Fibroblast of upper back skin (primary cell): ENCODE results near the gene TNFSF9.
A peak's percentile ranks its signal among the peaks of the same experiment; 100 is the strongest.

Source experiments
- DNase-seq: peaks from one replicate; pipeline ENCODE4 v3.0.0-alpha.2; 2013

Gene TNFSF9, protein sequence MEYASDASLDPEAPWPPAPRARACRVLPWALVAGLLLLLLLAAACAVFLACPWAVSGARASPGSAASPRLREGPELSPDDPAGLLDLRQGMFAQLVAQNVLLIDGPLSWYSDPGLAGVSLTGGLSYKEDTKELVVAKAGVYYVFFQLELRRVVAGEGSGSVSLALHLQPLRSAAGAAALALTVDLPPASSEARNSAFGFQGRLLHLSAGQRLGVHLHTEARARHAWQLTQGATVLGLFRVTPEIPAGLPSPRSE

DNA sequence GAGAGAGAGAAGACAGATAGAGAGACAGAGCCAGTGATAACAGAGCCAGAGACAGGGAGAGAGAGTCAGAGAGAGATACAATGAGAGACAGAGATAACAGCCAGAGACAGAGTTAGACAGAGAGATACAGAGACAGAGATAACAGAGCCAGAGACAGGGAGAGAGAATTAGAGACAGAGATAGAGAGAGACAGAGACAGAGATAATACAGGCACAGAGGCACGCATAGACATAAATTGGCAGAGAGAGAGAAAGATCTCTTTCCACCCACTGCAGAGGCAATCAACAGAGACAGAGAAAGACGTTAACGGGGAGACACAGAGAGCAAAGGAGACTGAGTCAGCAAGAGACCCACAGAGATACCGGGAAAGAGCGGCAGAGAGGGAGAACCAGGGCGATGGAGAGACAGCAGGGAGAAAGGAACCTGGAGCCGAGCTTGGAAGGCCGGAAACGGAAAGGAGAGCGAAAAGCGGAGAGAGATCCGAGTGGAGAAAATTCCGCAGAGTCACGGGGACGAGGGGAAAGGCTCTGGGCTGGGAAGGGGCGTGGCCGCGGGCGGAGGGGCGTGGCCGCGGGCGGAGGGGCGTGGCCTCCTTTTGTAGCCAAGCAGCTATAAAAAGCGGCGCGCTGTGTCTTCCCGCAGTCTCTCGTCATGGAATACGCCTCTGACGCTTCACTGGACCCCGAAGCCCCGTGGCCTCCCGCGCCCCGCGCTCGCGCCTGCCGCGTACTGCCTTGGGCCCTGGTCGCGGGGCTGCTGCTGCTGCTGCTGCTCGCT, at the start of gene TNFSF9:
TSS of gene TNFSF9 (plus strand) at position 641 of the 777 bp plus-strand sequence. CDS start at position 652, 11 bp downstream.
- peak; percentile 87 for DNase-seq

DNA sequence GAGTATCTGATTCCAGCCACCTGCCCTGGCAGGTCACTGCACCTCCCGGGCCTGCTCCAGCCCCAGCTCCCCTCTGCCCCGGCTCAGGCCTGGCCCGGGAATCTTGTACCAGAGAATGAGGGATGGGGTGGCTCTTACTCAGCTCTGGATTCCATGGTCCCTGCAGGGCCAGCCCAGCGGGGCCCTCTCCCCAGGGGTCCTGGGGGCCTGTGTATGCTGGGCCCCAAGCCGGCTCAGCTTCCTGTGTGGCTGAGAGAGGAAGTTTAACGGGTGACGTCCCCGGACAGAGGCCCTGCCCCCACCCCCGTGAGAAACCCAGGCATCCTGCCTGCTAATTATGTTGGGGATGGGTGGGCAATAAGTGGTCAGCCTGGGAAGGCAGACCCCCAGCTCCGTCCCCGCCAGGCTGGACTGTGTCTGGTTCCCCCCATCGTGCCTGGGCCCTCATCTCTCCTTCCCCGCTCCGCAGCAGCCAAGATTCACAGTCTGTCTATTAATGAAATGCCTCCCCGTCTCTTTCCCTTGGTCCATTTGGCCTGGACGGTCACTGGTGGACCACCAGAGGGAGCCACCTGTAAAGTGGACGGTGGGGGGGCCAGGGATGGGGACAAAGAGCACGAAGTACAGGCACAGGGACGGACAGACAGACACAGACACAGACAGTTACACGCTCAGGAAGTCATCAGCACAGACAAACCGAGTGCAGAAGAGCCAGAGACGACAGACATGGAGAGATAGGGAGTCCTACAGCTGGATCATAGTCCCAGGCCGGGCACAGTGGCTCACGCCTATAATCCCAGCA, 49.1 kb upstream of the TNFSF9 start, which contains the start of gene DENND1C:
TSS of gene DENND1C (minus strand) at position 247 of the 802 bp plus-strand sequence. CDS start at position 155, 92 bp downstream.
- no peak for DNase-seq

DNA sequence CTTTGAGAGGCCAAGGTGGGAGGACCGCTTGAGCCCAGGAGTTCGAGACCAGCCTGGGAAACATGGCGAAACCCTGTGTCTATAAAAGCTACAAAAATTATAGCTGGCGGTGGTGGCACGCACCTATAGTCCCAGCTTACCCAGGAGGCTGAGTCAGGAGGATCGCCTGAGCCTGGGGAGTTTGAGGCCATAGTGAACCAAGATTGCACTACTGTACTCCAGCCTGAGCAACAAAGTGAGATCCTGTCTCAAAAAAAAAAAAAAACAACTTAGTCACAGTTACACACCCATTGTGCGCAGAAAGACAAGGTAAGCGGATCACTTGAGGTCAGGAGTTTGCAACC, 48.5 kb upstream of the TNFSF9 start:
- no peak for DNase-seq

DNA sequence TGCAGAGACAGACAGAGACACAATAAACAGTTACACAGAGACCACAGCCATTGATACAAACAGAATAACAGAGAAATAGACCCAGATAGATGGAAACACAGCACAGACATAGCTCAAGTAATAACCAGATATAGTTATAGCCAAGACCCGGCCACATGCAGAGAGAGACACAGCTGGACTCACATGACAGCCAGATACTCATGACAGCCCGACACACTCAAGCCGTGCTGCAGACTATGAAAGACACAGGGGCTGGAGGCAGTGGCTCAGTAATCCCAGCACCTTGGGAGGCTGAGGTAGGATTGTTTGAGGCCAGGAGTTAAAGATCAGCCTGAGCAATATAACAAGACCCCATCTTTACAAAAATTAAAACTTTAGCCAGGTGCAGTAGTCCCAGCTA, 47.6 kb upstream of the TNFSF9 start:
- no peak for DNase-seq

DNA sequence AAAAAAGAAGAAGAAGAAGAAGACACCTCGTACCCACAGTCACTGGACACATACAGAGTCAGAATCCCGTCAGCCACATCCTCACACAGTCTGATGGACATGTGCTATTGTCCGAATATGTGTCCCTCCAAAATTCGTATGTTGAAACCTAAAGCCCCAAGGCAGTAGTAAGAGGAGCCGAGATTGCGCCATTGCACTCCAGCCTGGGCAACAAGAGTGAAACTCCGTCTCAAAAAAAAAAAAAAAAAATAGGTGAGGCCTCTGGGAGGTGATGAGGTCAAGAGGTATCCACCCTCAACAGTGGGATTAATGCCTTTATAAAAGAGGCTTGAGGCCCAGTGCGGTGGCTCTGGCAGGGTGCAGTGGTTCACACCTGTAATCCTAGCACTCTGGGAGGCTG, 46.6 kb upstream of the TNFSF9 start:
- DNase-seq: no peak

DNA sequence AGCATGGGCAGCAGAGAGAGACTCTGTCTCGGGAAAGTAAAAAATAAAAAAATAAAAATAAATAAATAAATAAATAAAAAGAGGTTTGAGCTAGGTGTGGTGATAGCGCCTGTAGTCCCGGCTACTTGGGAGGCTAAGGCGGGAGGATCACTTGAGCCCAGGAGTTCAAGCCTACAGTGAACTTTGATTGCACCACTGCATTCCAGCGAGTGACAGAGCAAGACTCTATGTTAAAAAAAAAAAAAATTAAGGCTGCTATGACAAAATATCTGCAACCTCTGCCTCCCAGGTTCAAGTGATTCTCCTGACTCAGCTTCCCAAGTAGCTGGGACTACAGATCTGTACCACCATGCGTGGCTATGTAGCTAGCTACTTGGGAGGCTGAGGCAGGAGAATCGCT, 46.0 kb upstream of the TNFSF9 start:
- no peak for DNase-seq

DNA sequence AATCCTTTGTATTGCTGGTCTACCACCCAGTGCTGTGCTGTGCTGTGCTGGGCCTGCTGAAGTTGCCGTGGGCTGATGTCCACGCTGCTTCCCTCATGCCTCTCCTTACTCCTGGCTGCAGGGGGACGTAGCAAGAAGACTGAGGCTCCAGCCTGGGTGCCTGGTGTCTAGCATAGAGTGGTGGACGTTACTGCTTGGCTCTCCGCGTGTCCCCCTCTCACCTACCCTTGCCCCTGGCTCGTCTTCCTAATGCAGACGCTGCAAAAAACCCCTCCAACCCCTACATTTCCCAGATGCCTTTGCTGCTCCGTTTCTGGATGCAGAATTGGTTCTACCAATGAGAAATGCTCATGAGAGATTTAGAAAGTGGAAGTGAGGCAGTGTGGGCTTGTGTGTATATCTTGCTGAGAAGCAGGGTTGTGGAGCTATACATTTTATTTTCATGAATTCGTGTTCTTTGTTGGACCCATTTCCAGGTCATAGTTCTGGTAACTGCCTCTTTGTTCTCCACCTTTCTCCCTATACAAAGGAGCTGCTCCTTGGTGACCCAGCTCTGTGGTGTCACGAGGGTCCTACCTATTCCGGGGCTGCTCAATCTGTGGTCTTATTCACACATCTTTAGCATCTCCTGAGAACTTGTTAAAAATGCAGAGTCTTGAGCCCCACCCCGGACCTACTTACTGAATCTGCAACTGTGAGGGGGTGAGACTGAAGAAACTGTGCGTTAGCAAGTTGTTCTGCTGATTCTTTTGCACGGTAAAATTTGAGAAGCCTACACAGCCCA, 41.4 kb upstream of the TNFSF9 start:
- no peak for DNase-seq

DNA sequence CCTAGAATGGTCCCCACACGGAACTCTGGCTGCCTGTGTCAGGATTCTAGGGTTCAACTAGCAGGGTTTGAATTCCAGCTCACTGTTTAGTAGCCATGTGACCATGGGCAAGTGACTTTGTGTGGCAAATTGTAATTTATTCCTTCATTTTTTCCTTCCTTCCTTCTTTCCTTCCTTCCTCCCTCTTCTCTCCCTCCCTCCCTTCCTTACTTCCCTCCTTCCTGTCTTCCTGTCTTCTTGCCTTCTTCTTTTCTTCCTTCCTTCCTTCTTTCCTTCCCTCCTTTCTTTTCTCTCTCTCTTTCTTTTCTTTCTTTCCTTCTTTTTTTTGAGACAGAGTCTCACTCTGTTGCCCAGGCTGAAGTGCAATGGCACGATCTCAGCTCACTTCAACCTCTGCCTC, 40.7 kb upstream of the TNFSF9 start:
- no peak for DNase-seq

DNA sequence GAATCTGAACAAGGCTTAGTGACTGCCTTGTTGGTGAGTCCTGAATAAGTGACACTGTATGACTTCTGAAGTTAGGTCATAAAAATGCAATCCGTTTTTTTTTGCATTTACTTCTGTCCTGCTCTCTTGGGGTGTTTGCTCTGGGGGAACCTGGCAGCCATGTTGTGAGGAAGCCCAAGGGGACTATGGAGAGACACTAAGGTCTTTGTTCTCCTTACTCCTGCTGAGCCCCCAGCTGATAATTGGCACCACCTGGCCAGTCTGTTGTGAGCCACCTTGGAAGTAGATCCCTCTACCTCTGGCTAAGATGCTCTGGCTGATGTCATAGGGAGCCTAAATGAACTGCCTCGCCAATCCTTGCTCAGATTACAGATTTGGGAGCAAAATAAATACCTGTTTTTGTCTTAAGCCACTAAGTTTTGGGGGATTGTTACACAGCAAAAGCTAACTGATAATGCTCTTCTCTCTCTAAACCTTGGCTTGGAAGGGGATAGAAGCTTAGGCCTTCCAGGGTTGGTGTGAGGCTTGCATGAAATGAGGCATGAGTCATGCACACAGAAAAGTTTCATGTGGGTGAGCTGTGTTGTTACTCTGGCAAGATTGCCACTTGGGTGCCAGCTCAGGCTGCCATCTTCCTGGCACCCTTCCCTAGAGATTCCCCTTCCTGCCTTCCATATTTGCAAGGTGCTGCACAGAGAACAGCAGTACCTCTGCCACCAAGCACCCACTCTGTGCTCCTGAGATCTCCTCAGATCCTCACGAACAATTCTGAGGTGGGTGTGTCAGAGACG, 38.8 kb upstream of the TNFSF9 start:
- DNase-seq: no peak

DNA sequence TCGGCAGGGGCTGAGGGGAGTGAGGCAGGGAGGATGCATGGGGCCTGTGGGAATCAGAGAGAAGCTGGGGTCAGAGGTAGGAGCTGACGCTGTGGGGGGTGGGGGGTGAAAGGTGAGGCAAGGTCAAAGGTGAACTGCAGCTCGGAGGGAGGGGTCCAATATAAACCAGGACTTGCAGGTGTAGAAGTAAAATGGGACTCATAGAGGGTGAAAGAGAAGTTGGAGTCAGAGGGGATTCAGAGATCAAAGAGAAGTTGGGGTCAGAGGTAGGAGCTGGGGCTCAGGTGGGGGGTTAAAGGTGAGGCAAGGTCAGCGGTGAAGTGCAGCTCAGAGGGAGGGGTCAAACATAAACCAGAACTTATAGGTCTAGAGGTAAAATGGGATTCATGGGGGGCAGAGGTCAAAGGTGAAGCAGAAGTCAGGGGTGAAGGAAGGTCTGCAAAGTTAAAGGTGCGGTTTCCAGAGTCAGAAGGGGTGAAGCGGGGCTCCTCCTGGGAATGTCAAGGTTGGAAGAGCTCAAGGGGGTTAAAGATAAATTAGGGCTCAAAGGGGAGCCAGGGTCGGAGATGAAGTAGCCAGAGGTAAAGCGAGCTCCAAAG, 36.3 kb upstream of the TNFSF9 start:
- no peak for DNase-seq

DNA sequence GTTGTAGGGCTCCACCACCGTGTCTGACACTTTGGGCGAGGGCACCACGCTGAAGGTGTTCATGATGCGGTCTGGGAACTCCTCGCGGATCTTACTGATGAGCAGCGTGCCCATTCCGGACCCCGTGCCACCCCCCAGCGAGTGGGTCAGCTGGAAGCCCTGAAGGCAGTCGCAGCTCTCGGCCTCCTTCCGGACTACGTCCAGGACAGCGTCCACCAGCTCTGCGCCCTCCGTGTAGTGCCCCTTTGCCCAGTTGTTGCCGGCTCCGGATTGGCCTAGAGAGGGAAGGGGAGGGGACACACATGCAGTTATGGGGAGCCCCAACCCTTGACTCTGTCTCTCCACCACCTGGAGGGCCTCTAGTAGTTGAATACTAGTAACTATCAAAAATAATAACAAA, 34.9 kb upstream of the TNFSF9 start:
- no peak for DNase-seq

DNA sequence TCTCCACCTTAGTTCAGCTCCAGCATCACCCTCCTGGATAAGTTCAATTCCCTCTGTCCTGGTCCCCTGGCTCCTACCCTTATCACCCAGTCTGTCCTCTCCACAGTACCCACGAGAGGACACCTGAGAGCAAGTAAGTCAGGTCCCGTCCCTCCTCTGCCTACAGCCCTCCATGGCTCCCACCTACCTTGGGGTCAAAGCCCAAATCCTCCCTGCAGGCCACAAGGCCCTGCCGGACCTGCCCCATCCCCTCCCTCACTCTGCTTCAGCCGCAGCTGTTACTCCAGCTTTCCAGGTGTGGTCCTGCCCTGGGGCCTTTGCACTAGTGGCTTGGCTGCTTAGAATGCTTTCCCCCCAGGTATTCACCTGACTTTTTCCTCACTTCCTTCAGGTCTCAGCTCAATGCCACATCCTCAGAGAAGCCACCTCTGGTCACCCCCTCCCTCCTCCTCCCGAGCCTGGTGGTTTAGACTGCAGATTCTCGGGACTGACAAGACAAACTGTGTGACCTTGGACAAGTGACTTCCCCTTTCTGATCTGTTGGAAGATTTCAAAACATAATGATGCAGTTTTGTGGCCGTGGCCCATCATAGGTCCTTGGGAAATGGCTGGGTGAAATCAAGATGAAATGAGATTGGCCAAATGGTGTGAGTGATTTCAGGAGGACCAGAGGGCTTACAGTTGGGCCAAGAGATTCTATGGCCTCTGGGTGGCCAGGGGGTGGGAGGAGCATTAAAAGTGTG, 32.4 kb upstream of the TNFSF9 start:
- no peak for DNase-seq

DNA sequence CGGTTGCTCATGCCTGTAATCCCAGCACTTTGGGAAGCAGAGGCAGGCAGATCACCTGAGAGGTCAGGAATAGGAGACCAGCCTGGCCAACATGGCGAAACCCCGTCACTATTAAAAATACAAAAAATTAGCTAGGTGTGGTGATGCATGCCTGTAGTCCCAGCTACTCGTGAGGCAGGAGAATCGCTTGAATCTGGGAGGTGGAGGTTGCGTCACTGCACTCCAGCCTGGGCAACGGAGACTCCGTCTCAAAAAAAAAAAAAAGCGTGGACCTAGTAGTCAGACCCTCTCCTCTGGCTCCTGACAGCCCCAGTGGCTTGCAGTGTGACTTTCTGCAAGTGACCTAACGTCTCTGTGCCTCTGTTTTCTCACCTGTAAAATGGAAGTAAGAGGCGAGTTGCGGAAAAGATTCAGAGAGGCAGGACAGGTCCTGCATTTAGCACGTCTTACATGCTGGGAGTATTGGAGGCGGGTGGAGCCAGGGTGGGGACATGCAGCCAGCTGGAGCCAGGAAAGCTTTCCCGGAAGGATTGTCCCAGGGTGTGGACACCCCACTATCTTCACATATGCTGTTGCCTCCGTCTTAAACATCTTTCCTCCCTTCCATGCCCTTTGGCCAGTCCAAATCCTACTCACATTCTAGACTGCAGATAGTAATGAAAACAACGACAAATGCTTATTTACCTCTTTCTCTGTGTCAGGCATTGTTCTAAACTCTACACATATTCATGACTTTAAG, 31.6 kb upstream of the TNFSF9 start:
- no peak for DNase-seq

DNA sequence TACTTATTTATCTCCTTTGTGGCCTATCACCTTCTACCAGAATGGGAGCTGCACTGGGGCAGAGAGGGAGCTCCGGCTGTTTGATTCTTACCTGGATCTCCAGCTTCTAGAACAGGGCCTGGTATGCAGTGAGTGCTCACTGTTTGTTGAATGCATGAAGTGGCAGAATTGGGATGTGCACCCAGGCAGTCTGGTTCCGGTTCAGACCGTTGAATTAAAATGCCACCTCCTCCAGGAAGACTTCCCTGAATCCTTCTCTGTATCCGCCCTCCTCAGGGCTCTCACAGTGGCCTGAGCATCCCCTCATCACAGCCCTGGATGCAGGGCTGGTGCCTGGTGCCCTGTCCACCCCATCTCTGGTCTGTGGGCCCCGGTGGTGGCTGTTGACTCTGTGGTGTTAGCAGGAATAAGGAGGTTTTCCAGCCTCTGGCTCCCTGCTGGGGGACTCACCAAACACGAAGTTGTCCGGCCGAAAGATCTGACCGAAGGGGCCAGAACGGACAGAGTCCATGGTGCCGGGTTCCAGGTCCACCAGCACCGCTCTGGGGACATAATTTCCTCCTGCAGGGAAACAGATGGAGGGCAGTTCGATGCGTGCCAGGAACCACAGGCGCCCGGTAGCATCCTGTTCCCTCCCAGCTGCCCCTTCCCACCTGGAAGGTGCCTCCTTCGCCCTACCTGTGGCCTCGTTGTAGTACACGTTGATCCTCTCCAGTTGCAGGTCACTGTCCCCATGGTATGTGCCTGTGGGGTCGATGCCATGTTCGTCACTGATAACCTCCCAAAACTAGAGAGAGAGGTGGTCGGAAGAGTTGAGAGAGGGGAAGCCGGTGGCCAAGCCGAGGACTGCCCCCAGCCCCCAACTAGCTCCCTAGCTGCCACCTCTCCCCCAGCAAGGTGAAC, 29.7 kb upstream of the TNFSF9 start:
- DNase-seq: no peak

DNA sequence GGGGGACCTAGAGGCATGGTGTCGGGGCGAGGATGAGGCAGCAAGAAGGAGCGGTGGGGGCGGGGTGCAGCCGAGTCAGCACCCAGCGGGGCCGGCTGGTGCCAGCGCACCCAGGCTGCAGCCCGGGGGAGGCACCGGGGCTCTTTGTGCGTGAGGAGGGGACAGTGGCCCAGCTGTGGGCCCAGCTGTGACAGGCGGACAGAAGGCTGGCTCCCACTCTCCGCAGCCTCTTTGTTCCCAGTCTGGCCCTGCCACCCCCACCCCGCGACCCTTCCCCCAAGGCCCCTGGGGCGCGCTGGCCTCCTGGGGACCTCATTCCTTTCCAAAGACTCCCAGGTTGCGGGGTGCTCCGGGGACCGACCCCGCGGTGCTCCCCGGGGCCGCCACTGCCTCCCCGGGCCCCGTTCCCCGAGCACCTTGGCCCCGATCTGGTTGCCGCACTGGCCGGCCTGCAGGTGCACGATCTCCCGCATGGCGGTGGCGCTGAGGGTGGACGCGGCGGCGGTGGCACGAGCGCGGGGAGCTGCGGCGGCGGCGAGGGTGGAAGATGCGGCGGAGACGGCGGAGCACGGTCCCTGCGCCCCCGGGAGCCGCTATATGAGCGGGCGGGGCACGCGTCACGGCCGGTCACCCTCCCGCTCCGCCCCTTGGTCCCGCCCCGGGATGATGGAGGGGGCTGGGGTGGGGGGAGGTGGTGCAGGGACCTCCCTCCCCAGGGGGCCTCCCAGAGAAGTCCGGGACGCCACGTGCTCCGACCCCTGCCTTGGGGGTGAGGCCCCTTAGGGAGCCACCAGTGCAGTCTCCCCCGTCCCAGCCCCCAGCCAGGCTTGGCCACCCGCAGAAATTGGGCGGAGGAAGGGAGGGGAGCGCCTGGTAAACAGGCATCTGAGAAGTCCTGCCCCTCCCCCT, 28.8 kb upstream of the TNFSF9 start, which contains the start of gene TUBB4A:
TSS of gene TUBB4A (minus strand) at position 570 of the 909 bp plus-strand sequence. CDS start at position 473, 97 bp downstream.
- DNase-seq: no peak

DNA sequence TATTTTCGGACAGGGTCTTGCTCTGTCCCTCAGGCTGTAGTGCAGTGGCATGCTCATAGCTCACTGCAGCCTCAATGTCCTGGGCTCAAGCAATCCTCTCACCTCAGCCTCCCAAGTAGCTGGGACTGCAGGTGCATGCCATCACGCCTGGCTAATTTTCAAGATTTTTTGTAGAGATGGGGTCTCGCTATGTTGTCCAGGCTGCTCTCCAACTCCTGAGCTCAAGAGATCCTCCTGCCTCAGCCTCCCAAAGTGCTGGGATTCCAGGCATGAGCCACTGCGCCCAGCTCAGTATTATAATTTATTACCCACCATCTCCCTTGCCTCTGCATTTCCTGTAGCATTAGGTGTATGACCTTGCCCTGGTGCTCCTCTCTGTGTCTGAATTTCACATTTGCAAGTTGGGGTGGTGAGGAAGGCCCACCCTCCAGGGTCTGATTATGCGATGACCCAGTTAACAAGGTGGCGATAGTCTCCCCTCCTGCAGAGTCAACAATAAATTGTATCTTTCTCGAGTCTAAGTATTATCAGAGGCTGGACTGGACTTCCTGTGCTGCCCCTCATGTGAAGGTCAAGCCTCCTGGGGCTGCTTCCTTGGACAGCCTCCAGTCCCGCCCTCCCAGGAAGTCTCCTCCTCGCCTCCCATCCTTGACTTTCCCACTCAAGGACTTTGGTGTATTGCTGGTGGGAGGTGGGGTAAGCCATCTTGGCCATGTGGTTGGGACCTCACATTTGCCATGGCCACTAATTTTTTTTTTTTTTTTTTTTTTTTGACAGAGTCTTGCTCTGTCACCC, 27.2 kb upstream of the TNFSF9 start:
- DNase-seq: no peak
